T-cell (primary cell): ENCODE data around the gene PARVA. TPM values are rescaled to one million over a fixed set of nuclear protein-coding genes. Genes with fewer than 3 reads are reported as not detected.
"Not testable (repeated sequence)": the region's sequence is repeated elsewhere in the genome, so short reads cannot be mapped to it uniquely, and the experiment has no call there.

Source experiments
- ATAC-seq, 4 experiments: fragments of 200-7000 bp in 3 of 4; fragments of 150-1000 bp in 1 of 4; cut with Tn5 transposase; replicated peaks in 1 of 4; 1 replicate in 3 of 4; 2 replicates in 1 of 4; pipeline ENCODE4 v1.10.0; 2021; ENCODE audit warnings: moderate library complexity in 3 of 4, mild to moderate bottlenecking in 2 of 4, moderate number of reproducible peaks in 1 of 4
- CTCF ChIA-PET, 2 donors: fragments of 300-600 bp; sonication (Branson Sonifier 250); formaldehyde crosslinking; loops; one replicate each; lab custom pipeline; 2022; ENCODE audit warnings: antibody characterized with exemption in 2 of 2; lab: Charles Lee
- POLR2A ChIA-PET, 2 donors: fragments of 300-600 bp; sonication (Branson Sonifier 250); formaldehyde crosslinking; loops; one replicate each; lab custom pipeline; 2022; ENCODE audit warnings: antibody characterized with exemption in 2 of 2; lab: Charles Lee
- DNase-seq, 35 experiments: peaks; one replicate each; pipeline versions ENCODE4 v3.0.0 to v3.0.0-alpha.2; 2013 to 2023
- H3K27ac ChIP-seq: one replicate; pipeline ENCODE4 v1.5.1; 2013; ENCODE audit warnings: low read length
- H3K27me3 ChIP-seq, 2 experiments: replicated peaks in 1 of 2; 1 replicate in 1 of 2; 2 replicates in 1 of 2; pipeline versions ENCODE4 v1.6.1 to v1.7.0; 2013; ENCODE audit warnings: low read length in 1 of 2, mixed read lengths in 1 of 2; ENCODE audit not compliant: control insufficient read depth in 2 of 2, insufficient read depth in 2 of 2; ENCODE audit errors: extremely low read depth in 1 of 2
- H3K36me3 ChIP-seq, 2 donors: 1 replicate in 1 of 2; 2 replicates in 1 of 2; pipeline versions ENCODE4 v1.6.1 to v1.7.0; 2013; ENCODE audit warnings: low read length in 1 of 2; ENCODE audit not compliant: control insufficient read depth in 2 of 2, insufficient read depth in 1 of 2; ENCODE audit errors: extremely low read depth in 1 of 2
- H3K4me1 ChIP-seq, 2 experiments: 1 replicate in 1 of 2; 2 replicates in 1 of 2; pipeline versions ENCODE4 v1.6.1 to v1.7.0; 2013; ENCODE audit warnings: low read length in 2 of 2, mixed read lengths in 1 of 2; ENCODE audit not compliant: insufficient read depth in 2 of 2, control insufficient read depth in 1 of 2; ENCODE audit errors: extremely low read depth in 1 of 2
- H3K4me3 ChIP-seq, 2 donors: 1 replicate in 1 of 2; 2 replicates in 1 of 2; pipeline versions ENCODE4 v1.5.1 to v1.7.0; 2013; ENCODE audit warnings: mild to moderate bottlenecking in 2 of 2, low read length in 1 of 2, moderate library complexity in 1 of 2; ENCODE audit not compliant: control insufficient read depth in 1 of 2; ENCODE audit errors: extremely low read depth in 1 of 2
- H3K9me3 ChIP-seq: 2 replicates; pipeline ENCODE4 v1.7.0; 2013
- H3K27ac Mint-ChIP-seq, 2 donors: one replicate each; pipeline ENCODE4 v1.8.0; 2020 to 2021; ENCODE audit warnings: mild to moderate bottlenecking in 2 of 2, mixed read lengths in 2 of 2
- H3K27me3 Mint-ChIP-seq, 2 donors: one replicate each; pipeline ENCODE4 v1.8.0; 2021 to 2022; ENCODE audit warnings: mixed read lengths in 2 of 2
- H3K36me3 Mint-ChIP-seq: one replicate; pipeline ENCODE4 v1.8.0; 2021; ENCODE audit warnings: mixed read lengths
- H3K4me1 Mint-ChIP-seq, 3 donors: one replicate each; pipeline ENCODE4 v1.8.0; 2020 to 2022; ENCODE audit warnings: mixed read lengths in 3 of 3, mild to moderate bottlenecking in 1 of 3
- H3K4me3 Mint-ChIP-seq, 3 donors: one replicate each; pipeline ENCODE4 v1.8.0; 2020 to 2022; ENCODE audit warnings: mild to moderate bottlenecking in 3 of 3, mixed read lengths in 3 of 3, moderate library complexity in 3 of 3
- H3K9me3 Mint-ChIP-seq, 3 donors: one replicate each; pipeline ENCODE4 v1.8.0; 2020 to 2022; ENCODE audit warnings: mixed read lengths in 3 of 3
- WGBS: methylation state at CpG from one replicate; pipeline ENCODE4 v1.1.5; 2013; ENCODE audit warnings: missing lambda C conversion rate; ENCODE audit not compliant: insufficient coverage; 5-methylcytosine and 5-hydroxymethylcytosine counted together
- total RNA-seq, 35 experiments: library from RNA in 6 of 35; stranded (reverse) in 6 of 35; fragments of 120-200 nt in 1 of 35; gene quantifications; one replicate each; pipeline versions ENCODE4 v1.2.1 to v1.2.4 and lab custom pipeline; 2013 to 2026

PARVA gene
- total RNA-seq, 5 donors from 2014 or later (not counting 1 experiment from before 2014, with no cell fraction given) = 0.41 to 0.93 (median 0.75) TPM

DNA sequence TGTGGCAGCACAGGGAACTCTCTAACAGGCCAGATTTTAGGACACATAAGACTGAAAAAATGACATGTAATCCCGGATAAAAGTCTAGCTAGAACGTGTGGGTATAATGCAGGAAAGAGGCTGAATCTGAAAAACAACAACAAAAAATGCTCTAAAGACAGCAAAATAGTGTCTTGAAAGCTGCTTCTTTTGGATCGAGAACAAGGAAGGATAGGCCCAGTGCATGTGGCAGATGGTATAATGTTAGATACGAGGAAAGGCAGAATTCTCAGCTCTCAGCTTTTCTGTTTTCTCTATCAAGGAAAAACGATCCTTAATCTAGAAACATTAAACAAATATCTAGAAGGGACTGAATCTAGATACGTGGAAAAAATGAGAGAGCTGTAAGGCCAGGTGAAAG, 33.8 kb upstream of the PARVA start:
- Mint-ChIP-seq H3K9me3 (peaks cover 0 to 6% (median 2%) of the 10 kb centered on the region in 3 donors), H3K4me1 (no peaks in the 10 kb centered on the region), H3K27ac (no peak overlapping the region), H3K27me3 (peaks cover 0 to 3% of the 10 kb centered on the region in 2 donors), H3K36me3 (peaks cover 5% of the 10 kb centered on the region), H3K4me3 (no peak overlapping the region)
- DNase-seq = no peak
- no peaks in the 10 kb centered on the region for H3K36me3 ChIP-seq
- no peak for ATAC-seq
- no peak overlapping the region for H3K27ac ChIP-seq
- peaks cover 0 to 2% of the 10 kb centered on the region in 2 experiments for H3K27me3 ChIP-seq
- WGBS = no CpG with 5 or more reads among the region's 6 CpGs
- ChIA-PET CTCF (interaction anchor here in 1 of 2 donors (0.7 kb wide), 1 partner anchor 15 kb away, joined by 4 read pairs; no protein-coding TSS in a partner anchor), POLR2A (no interaction called here)
- no peak overlapping the region for H3K4me3 ChIP-seq
- no peaks in the 10 kb centered on the region for H3K4me1 ChIP-seq
- H3K9me3 ChIP-seq = no peaks in the 10 kb centered on the region

DNA sequence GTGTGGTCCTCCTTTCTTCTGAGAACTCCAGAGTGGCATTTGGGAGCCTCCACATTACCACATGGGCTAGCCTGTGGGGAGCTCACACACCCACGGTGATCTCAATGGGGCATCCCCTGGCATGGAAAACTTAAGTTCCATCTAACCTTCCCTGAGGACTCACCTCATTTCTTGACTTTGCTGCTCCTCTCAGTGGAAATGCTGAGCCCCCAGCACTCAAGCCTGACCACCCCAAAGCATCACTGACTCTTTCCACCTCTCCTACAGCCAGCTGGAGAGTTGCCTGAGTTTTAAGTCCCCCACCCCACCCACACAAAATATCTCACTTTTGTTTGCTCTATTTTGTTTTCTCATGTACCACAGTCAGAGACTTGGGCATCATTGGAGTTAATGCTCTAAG, 23.8 kb upstream of the PARVA start:
- Mint-ChIP-seq H3K9me3 (no peaks in the 10 kb centered on the region), H3K4me1 (peaks cover 36 to 40% (median 40%) of the 10 kb centered on the region in 3 donors), H3K36me3 (peaks cover 3% of the 10 kb centered on the region), H3K27me3 (no peaks in the 10 kb centered on the region), H3K4me3 (no peak overlapping the region), H3K27ac (no peak overlapping the region)
- peaks cover 20 to 26% of the 10 kb centered on the region in 2 experiments for H3K4me1 ChIP-seq
- H3K4me3 ChIP-seq = no peak overlapping the region
- CTCF ChIA-PET = no interaction called here
- no peaks in the 10 kb centered on the region for H3K9me3 ChIP-seq
- no peaks in the 10 kb centered on the region for H3K36me3 ChIP-seq
- no peak for ATAC-seq
- no peak overlapping the region for H3K27ac ChIP-seq
- 56% methylated on average over 1 of the region's 1 CpG for WGBS
- H3K27me3 ChIP-seq = no peaks in the 10 kb centered on the region
- no peak for DNase-seq
- POLR2A ChIA-PET = no interaction called here

DNA sequence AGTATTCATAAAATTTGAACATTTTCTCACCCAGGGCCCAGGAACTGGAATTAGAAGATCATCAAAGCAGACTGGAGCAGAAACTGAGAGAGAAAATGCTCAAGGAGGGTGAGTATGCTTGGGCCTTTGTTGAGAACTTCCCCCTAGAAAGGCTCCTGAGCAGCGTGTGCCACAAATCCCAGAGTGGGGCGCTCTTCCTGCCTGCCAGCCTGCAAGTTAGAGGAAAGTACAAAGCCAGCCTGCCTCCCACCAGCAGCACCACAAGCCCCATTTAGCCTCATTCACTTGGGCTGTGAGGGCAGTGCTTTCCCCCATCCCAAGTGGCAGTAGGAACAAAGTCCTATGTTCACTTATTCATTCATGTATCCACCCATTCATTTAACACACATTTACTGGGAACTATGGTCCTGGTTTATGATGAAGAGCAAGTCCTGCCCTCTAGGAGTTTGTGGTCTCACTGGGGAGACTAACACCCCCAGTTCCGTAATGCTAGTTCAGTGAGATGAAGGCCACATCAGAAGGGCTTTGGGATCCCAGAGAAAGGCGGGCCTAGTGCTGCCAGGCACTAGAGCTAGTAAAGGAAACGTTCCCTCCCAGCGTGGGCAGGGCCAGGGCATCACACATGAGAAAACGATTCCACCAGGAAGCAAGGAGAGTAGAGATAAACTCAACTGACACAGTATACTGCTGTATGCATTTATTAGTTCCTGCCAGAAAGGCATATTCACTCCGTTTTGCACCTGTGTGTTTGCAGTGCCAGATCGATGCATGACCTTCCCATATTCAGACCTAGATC, 22.4 kb upstream of the PARVA start:
- H3K36me3 Mint-ChIP-seq = peaks cover 3% of the 10 kb centered on the region
- H3K27ac Mint-ChIP-seq = peak overlapping the region; percentile 5 to 94
- no peaks in the 10 kb centered on the region for H3K9me3 Mint-ChIP-seq
- POLR2A ChIA-PET = no interaction called here
- no peaks in the 10 kb centered on the region for H3K27me3 ChIP-seq
- H3K27me3 Mint-ChIP-seq = no peaks in the 10 kb centered on the region
- CTCF ChIA-PET = no interaction called here
- H3K36me3 ChIP-seq = no peaks in the 10 kb centered on the region
- peaks cover 20 to 26% of the 10 kb centered on the region in 2 experiments for H3K4me1 ChIP-seq
- no peak overlapping the region for H3K27ac ChIP-seq
- H3K4me3 Mint-ChIP-seq = no peak overlapping the region
- H3K4me1 Mint-ChIP-seq = peaks cover 35 to 40% (median 39%) of the 10 kb centered on the region in 3 donors
- no peaks in the 10 kb centered on the region for H3K9me3 ChIP-seq
- no peak overlapping the region for H3K4me3 ChIP-seq
- no peak for ATAC-seq
- DNase-seq = no peak
- WGBS = 71% methylated on average over 3 of the region's 9 CpGs

DNA sequence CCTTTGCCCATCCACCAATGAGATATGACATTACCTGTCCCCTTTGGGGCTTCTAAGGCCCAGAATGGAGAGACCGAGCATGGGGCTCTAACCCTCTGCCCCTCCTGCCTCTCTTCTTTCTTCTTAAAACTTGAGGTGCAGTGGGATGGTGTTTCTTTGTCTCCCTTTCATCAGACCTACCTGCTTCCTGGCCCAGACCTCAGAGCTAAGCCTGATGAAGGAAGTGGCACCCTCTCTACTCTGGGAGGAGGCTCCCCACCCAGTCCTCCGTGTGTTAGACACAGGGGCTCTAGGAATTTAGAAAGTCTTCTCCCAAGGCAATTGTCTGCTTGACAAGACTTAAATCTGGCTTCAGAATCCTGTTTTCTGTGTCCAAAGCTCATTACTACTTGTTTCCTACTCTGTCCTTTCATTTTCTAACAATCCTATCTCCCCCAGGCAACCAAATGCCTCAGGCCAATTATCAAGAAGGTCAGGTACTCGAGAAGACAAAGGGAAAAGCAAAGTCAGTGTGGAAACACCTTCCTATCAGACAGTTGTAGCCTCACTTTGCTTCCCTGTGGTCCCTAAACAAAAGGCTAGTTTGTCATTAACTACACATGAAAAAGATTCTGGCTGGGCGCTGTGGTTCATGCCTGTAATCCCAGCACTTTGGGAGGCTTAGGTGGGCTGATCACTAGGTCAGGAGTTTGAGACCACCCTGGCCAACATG, 20.3 kb upstream of the PARVA start:
- peak overlapping the region in 2 of 3 donors; percentile 43 to 64 for H3K4me3 Mint-ChIP-seq
- POLR2A ChIA-PET = no interaction called here
- no peaks in the 10 kb centered on the region for H3K9me3 Mint-ChIP-seq
- ATAC-seq (peak; percentile 90 to 96 (median 94)), DNase-seq (peak in 12 of 35 experiments; percentile 2 to 37 (median 22))
- 33% methylated on average over 3 of the region's 4 CpGs for WGBS
- no peaks in the 10 kb centered on the region for H3K27me3 Mint-ChIP-seq
- no peaks in the 10 kb centered on the region for H3K36me3 Mint-ChIP-seq
- H3K27ac Mint-ChIP-seq = peak overlapping the region; percentile 83 to 94
- CTCF ChIA-PET = no interaction called here
- Histone ChIP-seq H3K36me3 (no peaks in the 10 kb centered on the region), H3K4me3 (no peak overlapping the region), H3K27me3 (no peaks in the 10 kb centered on the region), H3K27ac (peak overlapping the region; percentile 61), H3K4me1 (peaks cover 20 to 27% of the 10 kb centered on the region in 2 experiments), H3K9me3 (no peaks in the 10 kb centered on the region)
- peaks cover 49 to 52% (median 51%) of the 10 kb centered on the region in 3 donors for H3K4me1 Mint-ChIP-seq

DNA sequence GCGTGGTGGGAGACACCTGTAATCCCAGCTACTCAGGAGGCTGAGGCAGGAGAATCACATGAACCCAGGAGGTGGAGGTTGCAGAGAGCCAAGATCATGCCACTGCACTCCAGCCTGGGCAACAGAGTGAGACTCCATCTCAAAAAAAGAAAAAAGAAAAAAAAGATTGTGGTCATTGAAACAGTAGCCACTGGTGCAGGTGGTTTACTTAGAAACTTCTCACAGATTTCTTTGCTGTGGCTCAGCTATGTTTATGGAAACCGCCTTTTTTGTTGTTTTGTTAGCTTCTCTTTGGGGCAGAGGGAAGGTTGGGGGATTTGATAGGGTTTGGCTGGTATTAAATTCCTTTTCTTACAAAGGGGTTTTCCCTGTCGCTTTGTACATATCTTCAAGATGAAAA, 19.7 kb upstream of the PARVA start:
- CTCF ChIA-PET, H3K36me3 ChIP-seq, H3K9me3 ChIP-seq, POLR2A ChIA-PET, H3K27me3 Mint-ChIP-seq, H3K27ac ChIP-seq, H3K36me3 Mint-ChIP-seq, H3K27me3 ChIP-seq, H3K9me3 Mint-ChIP-seq, H3K4me3 ChIP-seq: not testable (repeated sequence)
- H3K4me1 Mint-ChIP-seq = peaks cover 55 to 58% (median 57%) of the 10 kb centered on the region in 3 donors
- peak in 1 of 4 experiments; percentile 68 for ATAC-seq
- peak overlapping the region in 1 of 2 donors; percentile 94 for H3K27ac Mint-ChIP-seq
- peak overlapping the region in 1 of 3 donors; percentile 64 for H3K4me3 Mint-ChIP-seq
- H3K4me1 ChIP-seq = peaks cover 26 to 33% of the 10 kb centered on the region in 2 experiments
- DNase-seq = peak in 1 of 35 experiments; percentile 24
- WGBS = 60% methylated on average over 1 of the region's 3 CpGs

DNA sequence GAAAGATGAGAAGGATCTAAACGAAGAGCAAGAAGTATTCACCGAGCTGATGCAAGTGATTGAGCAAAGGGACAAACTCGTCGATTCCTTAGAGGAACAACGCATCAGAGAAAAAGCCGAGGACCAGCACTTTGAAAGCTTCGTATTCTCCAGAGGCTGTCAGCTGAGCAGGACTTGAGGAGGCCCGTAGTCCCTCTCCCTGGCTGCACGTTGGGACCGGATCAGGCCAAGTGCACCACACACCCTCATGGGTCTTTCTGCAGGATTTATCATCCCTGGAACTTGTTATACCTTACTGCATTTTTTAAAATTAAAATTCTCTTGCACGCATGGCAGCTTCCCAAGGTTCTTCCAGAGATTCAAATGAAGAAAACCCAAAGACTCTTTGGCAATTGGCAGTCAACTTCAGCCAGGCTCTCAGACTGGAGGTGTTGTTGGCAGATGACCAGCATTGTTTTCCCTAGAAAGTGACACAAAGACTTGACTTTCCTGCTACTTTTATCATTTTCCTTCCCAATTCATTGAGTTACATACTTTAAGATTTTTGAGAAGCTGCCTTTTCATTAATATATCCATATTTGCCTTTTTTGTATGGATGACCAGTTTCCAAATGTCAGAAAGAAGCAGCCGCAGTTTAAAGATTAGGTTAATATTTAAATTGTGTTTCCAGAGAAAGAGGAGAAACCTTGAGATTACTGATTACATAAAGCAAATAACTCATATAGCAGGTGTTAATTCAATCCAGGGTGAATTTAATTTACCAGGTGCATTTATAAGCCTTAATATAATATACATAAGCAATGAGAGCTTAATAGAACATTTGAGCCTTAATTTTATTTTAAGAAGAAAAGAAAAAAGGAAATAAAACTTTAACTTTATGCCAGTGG, 18.8 kb upstream of the PARVA start:
- DNase-seq (no peak), ATAC-seq (no peak)
- ChIA-PET CTCF (interaction anchor here in 1 of 2 donors (0.5 kb wide), 1 partner anchor 16 kb away, joined by 4 read pairs; no protein-coding TSS in a partner anchor), POLR2A (no interaction called here)
- no peak overlapping the region for H3K4me3 ChIP-seq
- H3K4me1 ChIP-seq = peaks cover 34 to 40% of the 10 kb centered on the region in 2 experiments
- H3K27ac ChIP-seq = no peak overlapping the region
- no peaks in the 10 kb centered on the region for H3K36me3 ChIP-seq
- Mint-ChIP-seq H3K4me3 (peak overlapping the region in 1 of 3 donors; percentile 64), H3K9me3 (no peaks in the 10 kb centered on the region), H3K36me3 (no peaks in the 10 kb centered on the region), H3K4me1 (peaks cover 64 to 66% (median 65%) of the 10 kb centered on the region in 3 donors), H3K27me3 (no peaks in the 10 kb centered on the region), H3K27ac (no peak overlapping the region)
- H3K9me3 ChIP-seq = no peaks in the 10 kb centered on the region
- H3K27me3 ChIP-seq = no peaks in the 10 kb centered on the region
- WGBS = 93% methylated on average over 11 of the region's 12 CpGs
